H1 (cell line): ENCODE measurements around the gene TMPRSS11E. TPM values are rescaled to one million over a fixed set of nuclear protein-coding genes. Genes with fewer than 3 reads are reported as not detected.

Source experiments
- CTCF ChIA-PET: fragments of 300-600 bp; sonication (Branson Sonifier 250); formaldehyde crosslinking; loops from one replicate; lab custom pipeline; 2021; ENCODE audit not compliant: partially characterized antibody; lab: Charles Lee
- POLR2A ChIA-PET: fragments of 300-600 bp; sonication (Branson Sonifier 250); formaldehyde crosslinking; loops from one replicate; lab custom pipeline; 2021; ENCODE audit warnings: inconsistent platforms; ENCODE audit not compliant: partially characterized antibody; lab: Charles Lee
- DNase-seq, 2 experiments: peaks; one replicate each; pipeline versions ENCODE4 v3.0.0 to v3.0.0-alpha.2; 2010 to 2022; ENCODE audit warnings: low spot score in 2 of 2, low read depth in 1 of 2, mixed read lengths in 1 of 2
- FAIRE-seq: peaks from 2 replicates; lab custom pipeline; 2011; peaks lifted over from hg19 to GRCh38; lab: Jason Lieb, UNC
- H2AFZ ChIP-seq: 2 replicates; pipeline ENCODE4 v1.8.1; 2012; ENCODE audit warnings: low read length, inconsistent platforms
- H2AK5ac ChIP-seq: 2 replicates; pipeline ENCODE4 v1.6.1; 2013; ENCODE audit warnings: low read depth, low read length
- H2BK120ac ChIP-seq: replicated peaks from 2 replicates; pipeline ENCODE3; 2013; ENCODE audit warnings: low read depth, low read length, inconsistent platforms
- H2BK12ac ChIP-seq: 2 replicates; pipeline ENCODE4 v1.6.1; 2013; ENCODE audit warnings: low read depth, low read length
- H2BK15ac ChIP-seq: 2 replicates; pipeline ENCODE4 v1.6.1; 2013; ENCODE audit warnings: low read length
- H2BK20ac ChIP-seq: 2 replicates; pipeline ENCODE4 v1.6.1; 2013; ENCODE audit warnings: low read length
- H2BK5ac ChIP-seq: 2 replicates; pipeline ENCODE4 v1.6.1; 2013; ENCODE audit warnings: low read depth, low read length
- H3K14ac ChIP-seq: 2 replicates; pipeline ENCODE4 v1.6.1; 2013; ENCODE audit warnings: inconsistent platforms; ENCODE audit not compliant: insufficient read length
- H3K18ac ChIP-seq: 2 replicates; pipeline ENCODE4 v1.6.1; 2013; ENCODE audit warnings: low read length; ENCODE audit errors: extremely low read depth
- H3K23ac ChIP-seq: 2 replicates; pipeline ENCODE4 v1.6.1; 2013; ENCODE audit warnings: inconsistent platforms; ENCODE audit not compliant: insufficient read length
- H3K23me2 ChIP-seq: 2 replicates; pipeline ENCODE4 v1.6.1; 2013; ENCODE audit warnings: low read depth, low read length
- H3K27ac ChIP-seq: 2 replicates; pipeline ENCODE4 v1.6.1; 2011; ENCODE audit warnings: low read depth, low read length, inconsistent platforms
- H3K27me3 ChIP-seq, 4 experiments: replicated peaks in 1 of 4; 1 replicate in 1 of 4; 2 replicates in 3 of 4; pipeline versions ENCODE4 v1.6.1 to v1.8.1; 2011 to 2013; ENCODE audit warnings: low read length in 3 of 4, mild to moderate bottlenecking in 3 of 4, inconsistent platforms in 2 of 4, mixed read lengths in 2 of 4, moderate library complexity in 1 of 4; ENCODE audit not compliant: control insufficient read depth in 3 of 4, insufficient read depth in 3 of 4; ENCODE audit errors: extremely low read depth in 1 of 4
- H3K36me3 ChIP-seq, 4 experiments: 2 replicates each; pipeline versions ENCODE4 v1.6.1 to v1.8.1; 2011 to 2013; ENCODE audit warnings: mild to moderate bottlenecking in 4 of 4, low read length in 3 of 4, moderate library complexity in 2 of 4, control low read depth in 1 of 4, inconsistent platforms in 1 of 4; ENCODE audit not compliant: insufficient read depth in 4 of 4, control insufficient read depth in 2 of 4
- H3K4ac ChIP-seq: replicated peaks from 2 replicates; pipeline ENCODE3; 2013; ENCODE audit warnings: low read length, low read depth, mixed read lengths, inconsistent platforms; ENCODE audit not compliant: insufficient read length
- H3K4me1 ChIP-seq, 4 experiments: replicated peaks in 1 of 4; 1 replicate in 1 of 4; 2 replicates in 3 of 4; pipeline versions ENCODE4 v1.6.1 to v1.8.1; 2011 to 2013; ENCODE audit warnings: low read length in 3 of 4, inconsistent platforms in 2 of 4, mixed read lengths in 1 of 4; ENCODE audit not compliant: insufficient read depth in 4 of 4, control insufficient read depth in 3 of 4
- H3K4me2 ChIP-seq, 2 experiments: 2 replicates each; pipeline versions ENCODE4 v1.6.1 to v1.8.1; 2011 to 2013; ENCODE audit warnings: low read depth in 2 of 2, low read length in 2 of 2, control low read depth in 1 of 2, inconsistent platforms in 1 of 2, mild to moderate bottlenecking in 1 of 2; ENCODE audit not compliant: insufficient read depth in 1 of 2
- H3K4me3 ChIP-seq, 4 experiments: fragments of 200-600, 300-600 bp in 1 of 4; sonication (generic), shearing (Covaris generic), sonication (Bioruptor Twin) in 1 of 4; 2 replicates each; pipeline versions ENCODE4 v1.5.1 to v1.8.1; 2011 to 2016; ENCODE audit warnings: low read length in 4 of 4, low read depth in 3 of 4, control low read depth in 2 of 4, inconsistent platforms in 2 of 4, mild to moderate bottlenecking in 2 of 4, mixed read lengths in 1 of 4, moderate library complexity in 1 of 4; ENCODE audit not compliant: insufficient read depth in 2 of 4; ENCODE audit errors: extremely low read depth in 1 of 4
- H3K56ac ChIP-seq: replicated peaks from 2 replicates; pipeline ENCODE3; 2013; ENCODE audit warnings: low read depth, mild to moderate bottlenecking, mixed read lengths, low read length, inconsistent platforms; ENCODE audit not compliant: insufficient read length
- H3K79me1 ChIP-seq: 2 replicates; pipeline ENCODE4 v1.6.1; 2013; ENCODE audit warnings: low read depth, low read length, control low read depth
- H3K79me2 ChIP-seq, 2 experiments: 2 replicates each; pipeline versions ENCODE4 v1.6.1 to v1.8.1; 2012 to 2013; ENCODE audit warnings: low read length in 2 of 2, mild to moderate bottlenecking in 2 of 2, inconsistent platforms in 1 of 2; ENCODE audit not compliant: insufficient read depth in 2 of 2, control insufficient read depth in 1 of 2
- H3K9ac ChIP-seq, 4 experiments: replicated peaks in 1 of 4; 1 replicate in 1 of 4; 2 replicates in 3 of 4; pipeline versions ENCODE4 v1.6.1 to v1.8.1; 2011 to 2013; ENCODE audit warnings: low read depth in 3 of 4, low read length in 3 of 4, control low read depth in 2 of 4, mild to moderate bottlenecking in 2 of 4, moderate library complexity in 2 of 4, inconsistent platforms in 1 of 4; ENCODE audit errors: extremely low read depth in 1 of 4
- H3K9me3 ChIP-seq, 2 experiments: 2 replicates each; pipeline versions ENCODE4 v1.6.1 to v1.8.1; 2012 to 2013; ENCODE audit warnings: mild to moderate bottlenecking in 2 of 2, moderate library complexity in 2 of 2, control low read depth in 1 of 2, inconsistent platforms in 1 of 2, low read depth in 1 of 2, low read length in 1 of 2, mixed read lengths in 1 of 2; ENCODE audit not compliant: insufficient read depth in 2 of 2
- H4K20me1 ChIP-seq, 2 experiments: replicated peaks in 1 of 2; 2 replicates each; pipeline versions ENCODE3 to v1.8.1; 2011 to 2013; ENCODE audit warnings: inconsistent platforms in 2 of 2, low read length in 2 of 2, mild to moderate bottlenecking in 1 of 2; ENCODE audit not compliant: insufficient read depth in 2 of 2, control insufficient read depth in 1 of 2
- H4K5ac ChIP-seq: 2 replicates; pipeline ENCODE4 v1.6.1; 2013; ENCODE audit warnings: low read length, low read depth, mixed read lengths, inconsistent platforms; ENCODE audit not compliant: insufficient read length
- H4K8ac ChIP-seq: 2 replicates; pipeline ENCODE4 v1.8.0; 2013; ENCODE audit warnings: mild to moderate bottlenecking, moderate library complexity, low read length, inconsistent platforms; ENCODE audit not compliant: insufficient read depth; ENCODE audit errors: extremely low read depth
- H4K91ac ChIP-seq: replicated peaks from 2 replicates; pipeline ENCODE3; 2013; ENCODE audit warnings: low read length, mixed read lengths, inconsistent platforms; ENCODE audit not compliant: insufficient read length
- MAFK ChIP-seq: IDR thresholded peaks from 2 replicates; pipeline ENCODE4 v1.6.1; 2012; ENCODE audit warnings: low read depth, mild to moderate bottlenecking, improper control_type of control experiment, low read length
- SIN3A ChIP-seq, 2 experiments: IDR thresholded peaks in 1 of 2; conservative IDR thresholded peaks in 1 of 2; 2 replicates each; pipeline ENCODE4 v1.6.1; 2011 to 2012; ENCODE audit warnings: low read length in 2 of 2, improper control_type of control experiment in 1 of 2, low read depth in 1 of 2, mild to moderate bottlenecking in 1 of 2
- SRF ChIP-seq: IDR thresholded peaks from 2 replicates; pipeline ENCODE4 v1.6.1; 2011; ENCODE audit warnings: mild to moderate bottlenecking, low read depth, low read length, moderate library complexity
- polyA plus RNA-seq, 7 experiments: library from polyadenylated mRNA; depleted of rRNA in 3 of 7; stranded (reverse) in 5 of 7; unstranded in 2 of 7; fragments of >200 nt in 5 of 7; fragments of 200-250 nt in 2 of 7; gene quantifications; 1 replicate in 5 of 7; 2 replicates in 1 of 7; 4 replicates in 1 of 7; pipeline versions ENCODE4 v1.2.1 to v1.2.3, GENCODE V29; 2011 to 2013; ENCODE audit warnings: missing spikeins in 2 of 7, mixed read lengths in 2 of 7
- total RNA-seq: library from RNA; stranded (reverse); fragmentation: NEBNext Ultra II Directional; extraction: Animal tissue kit (Norgen Biotek cat#: 25700); gene quantifications from 2 replicates; pipeline ENCODE4 v1.2.1, GENCODE V29; 2021

The TMPRSS11E gene
- total and polyA plus RNA-seq, 2 of the 8 experiments (the other 6 are each of a cell fraction or from before 2014, with no cell fraction given): 0.38 to 0.71 TPM

GRCh38 chr4:68401231-68401630, 46.0 kb upstream of the TMPRSS11E start:
- H3K56ac ChIP-seq: no peak overlapping the region
- DNase-seq: no peak
- ChIA-PET CTCF (interaction anchor here (1.1 to 1.8 kb wide), 2 partner anchors 11 to 26 kb away, joined by 4 read pairs; no protein-coding TSS in a partner anchor), POLR2A (interaction anchor here (1.0 kb wide), 2 partner anchors 9 to 11 kb away, joined by 3 to 4 read pairs; no protein-coding TSS in a partner anchor)
- no peaks in the 10 kb centered on the region for H3K9me3 ChIP-seq
- no peak overlapping the region for H3K23ac ChIP-seq
- no peak overlapping the region for H3K27ac ChIP-seq
- no peaks in the 10 kb centered on the region for H3K79me1 ChIP-seq
- FAIRE-seq: no peak
- no peak overlapping the region for H3K9ac ChIP-seq
- H3K79me2 ChIP-seq: no peaks in the 10 kb centered on the region
- no peaks in the 10 kb centered on the region for H3K36me3 ChIP-seq
- H2BK12ac ChIP-seq: no peak overlapping the region
- H3K4ac ChIP-seq: no peak overlapping the region
- no peak overlapping the region for H4K91ac ChIP-seq
- H2AK5ac ChIP-seq: no peak overlapping the region
- H3K18ac ChIP-seq: no peak overlapping the region
- no peak overlapping the region for H3K4me2 ChIP-seq
- no peak overlapping the region for H2BK20ac ChIP-seq
- H2BK120ac ChIP-seq: no peak overlapping the region
- H3K27me3 ChIP-seq: no peaks in the 10 kb centered on the region
- H4K20me1 ChIP-seq: no peaks in the 10 kb centered on the region
- no peak overlapping the region for H4K8ac ChIP-seq
- H3K4me3 ChIP-seq: no peak overlapping the region
- H4K5ac ChIP-seq: no peak overlapping the region
- H2BK15ac ChIP-seq: no peak overlapping the region
- H2BK5ac ChIP-seq: no peak overlapping the region
- H2AFZ ChIP-seq: no peak overlapping the region
- no peak overlapping the region for H3K14ac ChIP-seq
- no peaks in the 10 kb centered on the region; the same call in 1 of the 2 replicates for H3K23me2 ChIP-seq
- TF ChIP-seq SRF (no peak), MAFK (no peak), SIN3A (conservative IDR thresholded peaks at IDR 0.05 in 1 of 2, IDR thresholded peaks at IDR 0.05 in 1 of 2; ENCODE audit: low read depth in 1 of 2, low read length in 2 of 2) (no peak)
- peaks cover 10 to 15% (median 13%) of the 10 kb centered on the region in 4 experiments for H3K4me1 ChIP-seq
